OCI-LY3 (cell line): ENCODE data around the gene ME3.

Source experiments
- H2AFZ ChIP-seq: fragments of 200-600, 300-600 bp; shearing (Covaris generic); 2 replicates; pipeline ENCODE4 v1.6.0; 2014; ENCODE audit warnings: antibody characterized with exemption, low read depth, low read length
- H3K27ac ChIP-seq: fragments of 200-600, 300-600 bp; sonication (generic); 2 replicates; pipeline ENCODE4 v1.5.1; 2014; ENCODE audit warnings: mild to moderate bottlenecking, low read length, moderate library complexity, mixed read lengths
- H3K27me3 ChIP-seq: fragments of 200-600, 300-600 bp; sonication (generic); 2 replicates; pipeline ENCODE4 v1.6.1; 2014; ENCODE audit warnings: low read depth, low read length, mixed read lengths
- H3K36me3 ChIP-seq: fragments of 200-600, 300-600 bp; sonication (generic); replicated peaks from 2 replicates; pipeline ENCODE3; 2014; ENCODE audit warnings: low read depth, low read length, mixed read lengths
- H3K4me1 ChIP-seq: fragments of 300-600, 200-600 bp; sonication (generic); 2 replicates; pipeline ENCODE4 v1.6.1; 2014; ENCODE audit warnings: low read length, mixed read lengths
- H3K4me2 ChIP-seq: fragments of 200-600, 300-600 bp; sonication (generic); 2 replicates; pipeline ENCODE4 v1.6.1; 2014; ENCODE audit warnings: low read length, mixed read lengths
- H3K4me3 ChIP-seq: fragments of 300-600, 200-600 bp; sonication (generic); 2 replicates; pipeline ENCODE4 v1.5.1; 2014; ENCODE audit warnings: antibody characterized with exemption, mild to moderate bottlenecking, low read length, moderate library complexity
- H3K79me2 ChIP-seq: fragments of 300-600, 200-600 bp; shearing (Covaris generic); 2 replicates; pipeline ENCODE4 v1.6.1; 2014; ENCODE audit warnings: mild to moderate bottlenecking, low read length, mixed read lengths
- H3K9ac ChIP-seq: fragments of 300-600, 200-600 bp; shearing (Covaris generic); 2 replicates; pipeline ENCODE4 v1.6.0; 2014; ENCODE audit warnings: mild to moderate bottlenecking, low read length, moderate library complexity
- H3K9me3 ChIP-seq: fragments of 200-600, 300-600 bp; shearing (Covaris generic); 2 replicates; pipeline ENCODE4 v1.6.1; 2014; ENCODE audit warnings: low read length, mixed read lengths; ENCODE audit not compliant: insufficient read depth
- H4K20me1 ChIP-seq: fragments of 200-600, 300-600 bp; sonication (generic); 2 replicates; pipeline ENCODE4 v1.6.1; 2016; ENCODE audit warnings: low read length, mixed read lengths; ENCODE audit not compliant: insufficient read depth
- EZH2phosphoT487 ChIP-seq: fragments of 200-600 bp; shearing (Covaris generic); IDR thresholded peaks from 2 replicates; pipeline ENCODE4 v1.6.1; 2018; ENCODE audit warnings: antibody characterized with exemption, mixed run types, low read depth
- TF ChIP-seq, protein P1 (sequence below): fragments of 200-600, 300-600 bp; sonication (generic); IDR thresholded peaks from 2 replicates; pipeline ENCODE4 v1.5.1; 2014; ENCODE audit warnings: antibody characterized with exemption, low read length, low read depth

Gene ME3

DNA sequence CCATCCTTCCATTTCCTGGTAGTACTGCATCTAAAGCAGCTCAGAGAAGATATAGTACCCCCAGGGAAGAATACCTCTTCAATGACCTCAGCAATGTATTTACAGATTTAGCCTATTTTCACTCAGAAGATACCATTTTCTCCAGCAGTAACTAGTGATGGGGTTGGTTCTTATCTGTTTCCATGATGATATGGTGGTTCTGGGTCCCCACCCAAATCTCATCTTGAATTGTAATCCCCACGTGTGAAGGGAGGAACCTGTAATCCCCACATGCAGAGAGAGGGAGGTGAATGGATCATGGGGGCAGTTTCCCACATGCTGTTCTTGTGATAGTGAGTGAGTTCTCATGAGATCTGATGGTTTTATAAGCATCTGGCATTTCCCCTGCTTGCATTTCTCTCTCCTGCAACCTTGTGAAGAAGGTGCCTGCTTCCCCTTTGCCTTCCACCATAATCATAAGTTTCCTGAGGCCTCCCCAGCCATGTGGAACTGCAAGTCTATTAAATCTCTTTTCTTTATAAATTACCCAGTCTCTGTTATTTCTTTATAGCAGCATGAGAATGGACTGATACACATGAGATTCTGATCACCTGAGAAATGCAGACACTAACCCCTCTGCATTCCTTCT is 158.6 kb downstream of the ME3 start:
- no peak overlapping the region; the same call in 1 of the 2 replicates for H2AFZ ChIP-seq

GRCh38 chr11:86513138-86513537 is 159.3 kb downstream of the ME3 start:
- no peak overlapping the region for H3K27ac ChIP-seq

More for the DNA sequence above, 158.6 kb downstream of the ME3 start:
- peak overlapping the region; percentile 27; the same call in 1 of the 2 replicates for H3K4me3 ChIP-seq
- peaks cover 8% of the 10 kb centered on the region; the same call in 1 of the 2 replicates for H3K9me3 ChIP-seq
- H3K79me2 ChIP-seq = no peaks in the 10 kb centered on the region
- TF ChIP-seq, protein P1, sequence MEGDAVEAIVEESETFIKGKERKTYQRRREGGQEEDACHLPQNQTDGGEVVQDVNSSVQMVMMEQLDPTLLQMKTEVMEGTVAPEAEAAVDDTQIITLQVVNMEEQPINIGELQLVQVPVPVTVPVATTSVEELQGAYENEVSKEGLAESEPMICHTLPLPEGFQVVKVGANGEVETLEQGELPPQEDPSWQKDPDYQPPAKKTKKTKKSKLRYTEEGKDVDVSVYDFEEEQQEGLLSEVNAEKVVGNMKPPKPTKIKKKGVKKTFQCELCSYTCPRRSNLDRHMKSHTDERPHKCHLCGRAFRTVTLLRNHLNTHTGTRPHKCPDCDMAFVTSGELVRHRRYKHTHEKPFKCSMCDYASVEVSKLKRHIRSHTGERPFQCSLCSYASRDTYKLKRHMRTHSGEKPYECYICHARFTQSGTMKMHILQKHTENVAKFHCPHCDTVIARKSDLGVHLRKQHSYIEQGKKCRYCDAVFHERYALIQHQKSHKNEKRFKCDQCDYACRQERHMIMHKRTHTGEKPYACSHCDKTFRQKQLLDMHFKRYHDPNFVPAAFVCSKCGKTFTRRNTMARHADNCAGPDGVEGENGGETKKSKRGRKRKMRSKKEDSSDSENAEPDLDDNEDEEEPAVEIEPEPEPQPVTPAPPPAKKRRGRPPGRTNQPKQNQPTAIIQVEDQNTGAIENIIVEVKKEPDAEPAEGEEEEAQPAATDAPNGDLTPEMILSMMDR = no peak
- no peak for TF ChIP-seq EZH2phosphoT487
- H4K20me1 ChIP-seq = no peaks in the 10 kb centered on the region
- peak overlapping the region; percentile 66 for H3K4me2 ChIP-seq
- peak overlapping the region; percentile 34; the same call in 1 of the 2 replicates for H3K9ac ChIP-seq
- no peaks in the 10 kb centered on the region for H3K27me3 ChIP-seq
- H3K27ac ChIP-seq = peak overlapping the region; percentile 85
- peaks cover 30% of the 10 kb centered on the region for H3K4me1 ChIP-seq
- H3K36me3 ChIP-seq = peaks cover 12% of the 10 kb centered on the region

DNA sequence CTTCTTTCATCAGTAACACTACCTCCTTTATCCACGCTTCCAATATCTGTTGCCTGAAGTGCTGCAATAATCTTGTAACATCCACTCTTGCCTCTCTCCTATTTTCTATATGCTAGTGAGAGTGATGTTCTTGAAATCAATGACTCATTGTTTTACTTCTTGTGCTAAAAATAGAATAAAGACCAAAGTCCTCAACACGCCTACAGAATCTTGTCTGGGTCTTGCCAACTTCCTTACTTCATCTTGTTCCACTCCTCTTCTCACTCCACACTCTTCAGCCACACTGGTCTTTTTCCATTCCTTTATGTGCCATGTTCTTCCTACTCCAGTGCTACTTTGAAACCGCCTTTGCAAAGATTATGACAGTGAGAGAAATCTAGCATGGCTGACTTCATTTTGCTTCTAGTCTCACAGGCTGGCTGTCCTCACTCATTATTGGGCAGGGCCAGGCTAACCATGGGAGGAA is 161.3 kb downstream of the ME3 start:
- Histone ChIP-seq H3K36me3 (peaks cover 12% of the 10 kb centered on the region), H3K9ac (no peak overlapping the region), H3K79me2 (no peaks in the 10 kb centered on the region), H3K9me3 (peaks cover 8% of the 10 kb centered on the region; the same call in 1 of the 2 replicates), H3K4me2 (no peak overlapping the region), H3K27ac (no peak overlapping the region), H3K27me3 (no peaks in the 10 kb centered on the region), H2AFZ (no peak overlapping the region), H4K20me1 (no peaks in the 10 kb centered on the region), H3K4me3 (no peak overlapping the region), H3K4me1 (peaks cover 33% of the 10 kb centered on the region)
- TF ChIP-seq EZH2phosphoT487 = no peak
- TF ChIP-seq, protein P1 = no peak

More at GRCh38 chr11:86513138-86513537, 159.3 kb downstream of the ME3 start:
- H3K9ac ChIP-seq = no peak overlapping the region
- no peaks in the 10 kb centered on the region for H3K27me3 ChIP-seq
- no peak overlapping the region for H3K4me3 ChIP-seq
- TF ChIP-seq, protein P1 = no peak
- no peak for TF ChIP-seq EZH2phosphoT487
- no peak overlapping the region for H3K4me2 ChIP-seq
- no peak overlapping the region for H2AFZ ChIP-seq
- H3K79me2 ChIP-seq = no peaks in the 10 kb centered on the region
- no peaks in the 10 kb centered on the region for H4K20me1 ChIP-seq
- peaks cover 30% of the 10 kb centered on the region for H3K4me1 ChIP-seq
- H3K36me3 ChIP-seq = peaks cover 12% of the 10 kb centered on the region
- peaks cover 8% of the 10 kb centered on the region; the same call in 1 of the 2 replicates for H3K9me3 ChIP-seq

DNA sequence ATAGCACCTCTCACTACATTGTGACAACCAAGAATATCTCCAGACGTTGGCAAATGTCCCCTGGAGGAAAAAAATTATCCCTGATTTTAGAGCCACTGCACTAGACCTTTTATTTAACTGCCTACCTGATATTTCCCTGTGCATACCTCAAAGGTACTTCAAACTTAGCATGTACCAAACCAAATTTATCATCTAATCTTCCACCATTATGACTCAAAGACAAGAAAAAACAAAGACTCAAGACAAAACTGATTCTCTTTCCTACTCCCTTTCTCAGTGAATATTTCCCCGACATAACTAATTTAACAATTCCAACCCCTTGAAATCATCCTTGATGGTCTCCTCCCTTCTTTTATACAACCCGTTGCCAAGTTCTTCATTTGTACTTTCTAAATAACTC is 161.7 kb downstream of the ME3 start:
- H3K4me2 ChIP-seq = no peak overlapping the region
- peaks cover 12% of the 10 kb centered on the region for H3K36me3 ChIP-seq
- no peak overlapping the region for H3K4me3 ChIP-seq
- no peaks in the 10 kb centered on the region for H3K27me3 ChIP-seq
- H3K4me1 ChIP-seq = peaks cover 36% of the 10 kb centered on the region
- peaks cover 8% of the 10 kb centered on the region; the same call in 1 of the 2 replicates for H3K9me3 ChIP-seq
- no peaks in the 10 kb centered on the region for H4K20me1 ChIP-seq
- no peak overlapping the region for H2AFZ ChIP-seq
- H3K9ac ChIP-seq = no peak overlapping the region
- no peaks in the 10 kb centered on the region for H3K79me2 ChIP-seq
- H3K27ac ChIP-seq = no peak overlapping the region
- TF ChIP-seq, protein P1 = no peak
- no peak for TF ChIP-seq EZH2phosphoT487
